Keratinocyte (primary cell): ENCODE measurements around the gene STK17A. TPM values are rescaled to one million over a fixed set of nuclear protein-coding genes. Genes with fewer than 3 reads are reported as not detected.

ENCODE experiments used
- DNase-seq: peaks from one replicate; pipeline ENCODE4 v3.0.0-alpha.2; 2011; ENCODE audit warnings: low read depth, missing footprints, low spot score
- FAIRE-seq: peaks from 2 replicates; lab custom pipeline; 2011; peaks lifted over from hg19 to GRCh38; lab: Jason Lieb, UNC
- H2AFZ ChIP-seq: 2 replicates; pipeline ENCODE4 v1.6.0; 2012; ENCODE audit warnings: low read length, control low read depth, inconsistent platforms; ENCODE audit not compliant: control insufficient read depth
- H3K27ac ChIP-seq: 2 replicates; pipeline ENCODE4 v1.5.1; 2011; ENCODE audit warnings: low read length; ENCODE audit not compliant: control insufficient read depth, insufficient read depth
- H3K27me3 ChIP-seq: 3 replicates; pipeline ENCODE4 v1.6.0; 2011; ENCODE audit warnings: low read length; ENCODE audit not compliant: control insufficient read depth, insufficient read depth; ENCODE audit errors: extremely low read depth
- H3K36me3 ChIP-seq, 2 experiments: 2 replicates in 1 of 2; 3 replicates in 1 of 2; pipeline ENCODE4 v1.5.1; 2011; ENCODE audit warnings: low read length in 2 of 2, mild to moderate bottlenecking in 1 of 2; ENCODE audit not compliant: control insufficient read depth in 2 of 2, insufficient read depth in 2 of 2; ENCODE audit errors: extremely low read depth in 1 of 2
- H3K4me1 ChIP-seq: 3 replicates; pipeline ENCODE4 v1.5.1; 2011; ENCODE audit warnings: low read length; ENCODE audit not compliant: control insufficient read depth, insufficient read depth; ENCODE audit errors: extremely low read depth
- H3K4me2 ChIP-seq: 3 replicates; pipeline ENCODE4 v1.6.0; 2011; ENCODE audit warnings: low read depth, low read length; ENCODE audit not compliant: control insufficient read depth, insufficient read depth; ENCODE audit errors: extremely low read depth
- H3K4me3 ChIP-seq, 3 experiments: fragments of 200-600 bp in 1 of 3; sonication (generic) in 1 of 3; 2 replicates in 2 of 3; 3 replicates in 1 of 3; pipeline ENCODE4 v1.5.1; 2011 to 2016; ENCODE audit warnings: low read length in 3 of 3, mild to moderate bottlenecking in 3 of 3, control low read depth in 2 of 3, inconsistent platforms in 1 of 3, low read depth in 1 of 3, mixed read lengths in 1 of 3, mixed run types in 1 of 3, moderate library complexity in 1 of 3; ENCODE audit not compliant: control insufficient read depth in 2 of 3, insufficient read depth in 2 of 3; ENCODE audit errors: extremely low read depth in 1 of 3
- H3K79me2 ChIP-seq: 2 replicates; pipeline ENCODE4 v1.6.0; 2012; ENCODE audit warnings: low read length; ENCODE audit not compliant: control insufficient read depth, insufficient read depth
- H3K9ac ChIP-seq: 3 replicates; pipeline ENCODE4 v1.6.0; 2011; ENCODE audit warnings: low read length; ENCODE audit not compliant: control insufficient read depth, insufficient read depth; ENCODE audit errors: extremely low read depth
- H3K9me1 ChIP-seq: 3 replicates; pipeline ENCODE4 v1.6.0; 2011; ENCODE audit warnings: low read length; ENCODE audit not compliant: control insufficient read depth, insufficient read depth; ENCODE audit errors: extremely low read depth
- H3K9me3 ChIP-seq: 2 replicates; pipeline ENCODE4 v1.5.1; 2012; ENCODE audit warnings: low read depth, low read length; ENCODE audit not compliant: control insufficient read depth
- H4K20me1 ChIP-seq: 3 replicates; pipeline ENCODE4 v1.6.0; 2011; ENCODE audit warnings: low read length; ENCODE audit not compliant: control insufficient read depth, insufficient read depth; ENCODE audit errors: extremely low read depth
- CTCF ChIP-seq, 3 experiments: IDR thresholded peaks in 1 of 3; conservative IDR thresholded peaks in 1 of 3; optimal IDR thresholded peaks in 1 of 3; 2 replicates in 2 of 3; 3 replicates in 1 of 3; pipeline versions ENCODE3 to v1.5.1; 2011; ENCODE audit warnings: low read length in 3 of 3, mild to moderate bottlenecking in 3 of 3, moderate library complexity in 2 of 3, control low read depth in 1 of 3, inconsistent platforms in 1 of 3; ENCODE audit not compliant: insufficient read depth in 2 of 3; ENCODE audit errors: extremely low read depth in 1 of 3
- EZH2 ChIP-seq: IDR thresholded peaks from one replicate; pipeline ENCODE4 v1.6.1; 2012; ENCODE audit warnings: inconsistent platforms, mild to moderate bottlenecking, low read length, moderate library complexity
- dilution Hi-C: fragments of 300-500 bp; cut with MboI; formaldehyde crosslinking; loops from one replicate; pipeline ENCODE4 v1.7.0; 2020; ENCODE audit warnings: low sequenced_read_pairs; ENCODE audit not compliant: extremely low pct_ligation_motif_present
- polyA plus RNA-seq, 5 experiments: library from polyadenylated mRNA; depleted of rRNA in 3 of 5; stranded (reverse) in 3 of 5; stranded (forward) in 1 of 5; unstranded in 1 of 5; fragments of >200 nt; gene quantifications; 1 replicate in 1 of 5; 2 replicates in 3 of 5; 3 replicates in 1 of 5; pipeline versions ENCODE4 v1.2.1 to v1.2.3, GENCODE V29; 2011 to 2012; ENCODE audit warnings: missing spikeins in 2 of 5, low read depth in 1 of 5, low replicate concordance in 1 of 5

The STK17A gene
- polyA plus RNA-seq, 1 donor (not counting 4 experiments of a cell fraction or from before 2014, with no cell fraction given): 81.3 TPM

- FAIRE-seq: no peak
- peaks cover 6% of the 10 kb centered on the region for H4K20me1 ChIP-seq
- dilution Hi-C loops: no loop called here
These were observed 41.2 kb downstream of the STK17A start for GRCh38 chr7:43624156-43624555.

GRCh38 chr7:43625453-43625852, 42.5 kb downstream of the STK17A start:
- TF ChIP-seq EZH2 (no peak), CTCF (optimal IDR thresholded peaks at IDR 0.05 in 1 of 3, IDR thresholded peaks at IDR 0.05 in 1 of 3, conservative IDR thresholded peaks at IDR 0.05 in 1 of 3; ENCODE audit: extremely low read depth in 1 of 3, insufficient read depth in 2 of 3, low read length in 3 of 3) (no peak)
- H3K9me1 ChIP-seq: no peaks in the 10 kb centered on the region
- no peaks in the 10 kb centered on the region for H3K27me3 ChIP-seq
- H3K9ac ChIP-seq: no peak overlapping the region
- no peak overlapping the region for H3K4me3 ChIP-seq
- H3K36me3 ChIP-seq: peaks cover 7 to 43% of the 10 kb centered on the region in 2 experiments
- peaks cover 65% of the 10 kb centered on the region for H3K79me2 ChIP-seq
- H3K27ac ChIP-seq: no peak overlapping the region
- no peaks in the 10 kb centered on the region for H3K9me3 ChIP-seq
- no peak for DNase-seq
- H3K4me1 ChIP-seq: peaks cover 4% of the 10 kb centered on the region
- no peak overlapping the region for H3K4me2 ChIP-seq
- H4K20me1 ChIP-seq: peaks cover 2% of the 10 kb centered on the region
- no peak overlapping the region for H2AFZ ChIP-seq
- FAIRE-seq: no peak
- dilution Hi-C loops: no loop called here

More at GRCh38 chr7:43624156-43624555, 41.2 kb downstream of the STK17A start:
- TF ChIP-seq EZH2 (no peak), CTCF (optimal IDR thresholded peaks at IDR 0.05 in 1 of 3, IDR thresholded peaks at IDR 0.05 in 1 of 3, conservative IDR thresholded peaks at IDR 0.05 in 1 of 3; ENCODE audit: extremely low read depth in 1 of 3, insufficient read depth in 2 of 3, low read length in 3 of 3) (no peak)
- Histone ChIP-seq H3K27ac (no peak overlapping the region), H3K4me1 (peaks cover 4% of the 10 kb centered on the region), H3K9me3 (no peaks in the 10 kb centered on the region), H3K36me3 (peaks cover 10 to 54% of the 10 kb centered on the region in 2 experiments), H3K79me2 (peaks cover 76% of the 10 kb centered on the region), H2AFZ (no peak overlapping the region), H3K9me1 (no peaks in the 10 kb centered on the region), H3K27me3 (no peaks in the 10 kb centered on the region), H3K4me2 (no peak overlapping the region), H3K9ac (no peak overlapping the region), H3K4me3 (no peak overlapping the region)
- DNase-seq: no peak
